GM23338 (cell line): Measurements from ENCODE around the gene HMG20B. TPM values are rescaled to one million over a fixed set of nuclear protein-coding genes. Genes with fewer than 3 reads are reported as not detected.

Source experiments
- ATAC-seq: fragments of 200-7000 bp; cut with Tn5 transposase; 3 replicates; pipeline ENCODE4 v1.9.1; 2020
- DNase-seq: peaks from one replicate; pipeline ENCODE4 v3.0.0-alpha.2; 2015; ENCODE audit warnings: low spot score
- H2AFZ ChIP-seq: fragments of 200-600 bp; sonication (generic); 2 replicates; pipeline ENCODE4 v1.8.0; 2016; ENCODE audit warnings: antibody characterized with exemption, mild to moderate bottlenecking, moderate library complexity
- H3F3A ChIP-seq: fragments of 200-600 bp; sonication (generic); replicated peaks from 2 replicates; pipeline ENCODE4 v1.8.0; 2017; ENCODE audit warnings: antibody characterized with exemption, mixed run types, low read depth
- H3K27ac ChIP-seq: fragments of 200-600 bp; sonication (generic); 2 replicates; pipeline ENCODE4 v1.6.1; 2016; ENCODE audit warnings: low read depth
- H3K27me3 ChIP-seq: fragments of 200-600 bp; sonication (generic); 2 replicates; pipeline ENCODE4 v1.8.0; 2016; ENCODE audit warnings: mild to moderate bottlenecking, mixed run types, moderate library complexity; ENCODE audit not compliant: insufficient read depth
- H3K36me3 ChIP-seq: fragments of 200-600 bp; sonication (generic); 2 replicates; pipeline ENCODE4 v1.8.0; 2016; ENCODE audit warnings: mild to moderate bottlenecking; ENCODE audit not compliant: insufficient read depth
- H3K4me1 ChIP-seq: fragments of 200-600 bp; sonication (generic); 2 replicates; pipeline ENCODE4 v1.8.0; 2016; ENCODE audit warnings: mild to moderate bottlenecking, moderate library complexity; ENCODE audit not compliant: insufficient read depth
- H3K4me2 ChIP-seq: fragments of 200-600 bp; sonication (generic); 2 replicates; pipeline ENCODE4 v1.7.1; 2017; ENCODE audit warnings: mixed run types
- H3K4me3 ChIP-seq: fragments of 200-600 bp; sonication (generic); 2 replicates; pipeline ENCODE4 v1.6.1; 2016; ENCODE audit warnings: mixed run types
- H3K79me2 ChIP-seq: fragments of 200-600 bp; sonication (generic); replicated peaks from 2 replicates; pipeline ENCODE4 v1.8.0; 2017; ENCODE audit warnings: mild to moderate bottlenecking; ENCODE audit not compliant: insufficient read depth
- H3K9me2 ChIP-seq: fragments of 200-600 bp; sonication (generic); 2 replicates; pipeline ENCODE4 v1.8.0; 2017; ENCODE audit not compliant: insufficient read depth
- H4K20me1 ChIP-seq: fragments of 200-600 bp; sonication (generic); replicated peaks from 2 replicates; pipeline ENCODE4 v1.8.0; 2017; ENCODE audit warnings: mild to moderate bottlenecking; ENCODE audit not compliant: insufficient read depth
- H3K27ac Mint-ChIP-seq: 2 replicates; pipeline ENCODE4 v1.8.0; 2020; ENCODE audit warnings: inconsistent platforms, mild to moderate bottlenecking, moderate library complexity, mixed read lengths
- H3K27me3 Mint-ChIP-seq: 3 replicates; pipeline ENCODE4 v1.8.0; 2022; ENCODE audit warnings: low read depth, mild to moderate bottlenecking, moderate library complexity, mixed read lengths, inconsistent platforms; ENCODE audit not compliant: insufficient read depth, poor library complexity
- H3K36me3 Mint-ChIP-seq: 3 replicates; pipeline ENCODE4 v1.8.0; 2021; ENCODE audit warnings: low read depth, mild to moderate bottlenecking, inconsistent platforms, moderate library complexity, mixed read lengths
- H3K4me1 Mint-ChIP-seq: 3 replicates; pipeline ENCODE4 v1.8.0; 2020; ENCODE audit warnings: mild to moderate bottlenecking, inconsistent platforms, mixed read lengths
- H3K4me3 Mint-ChIP-seq: 3 replicates; pipeline ENCODE4 v1.8.0; 2021; ENCODE audit warnings: moderate library complexity, mild to moderate bottlenecking, inconsistent platforms, mixed read lengths
- H3K9me3 Mint-ChIP-seq: 3 replicates; pipeline ENCODE4 v1.8.0; 2020; ENCODE audit warnings: moderate library complexity, mild to moderate bottlenecking, inconsistent platforms, mixed read lengths
- CREB1 ChIP-seq: fragments of 250-450 bp; sonication (Bioruptor Pico); IDR thresholded peaks from 2 replicates; pipeline ENCODE4 v1.5.0; 2020; ENCODE audit warnings: low read depth, mild to moderate bottlenecking, moderate library complexity
- JUNB ChIP-seq: IDR thresholded peaks from one replicate; pipeline ENCODE4 v1.6.1; 2016; ENCODE audit warnings: antibody characterized with exemption; ENCODE audit not compliant: unreplicated experiment
- polyA plus RNA-seq: library from polyadenylated mRNA; unstranded; fragments of >200 nt; fragmentation: Nextera tagmentation; extraction: Ambion mirVana; gene quantifications from 2 replicates; pipeline ENCODE4 v1.2.1, GENCODE V29; 2016
- total RNA-seq: library from RNA; depleted of rRNA; stranded (reverse); fragments of >200 nt; shearing (Covaris generic); gene quantifications from 2 replicates; pipeline ENCODE4 v1.2.3, GENCODE V29; 2014
- TF ChIP-seq, protein P1 (sequence below): fragments of 250-450 bp; sonication (Bioruptor Pico); IDR thresholded peaks from 2 replicates; pipeline ENCODE4 v1.5.0; 2020; ENCODE audit warnings: mild to moderate bottlenecking, moderate library complexity

HMG20B gene
- total and polyA plus RNA-seq, 2 experiments from 2014 or later = 74.1 to 130 TPM

DNA sequence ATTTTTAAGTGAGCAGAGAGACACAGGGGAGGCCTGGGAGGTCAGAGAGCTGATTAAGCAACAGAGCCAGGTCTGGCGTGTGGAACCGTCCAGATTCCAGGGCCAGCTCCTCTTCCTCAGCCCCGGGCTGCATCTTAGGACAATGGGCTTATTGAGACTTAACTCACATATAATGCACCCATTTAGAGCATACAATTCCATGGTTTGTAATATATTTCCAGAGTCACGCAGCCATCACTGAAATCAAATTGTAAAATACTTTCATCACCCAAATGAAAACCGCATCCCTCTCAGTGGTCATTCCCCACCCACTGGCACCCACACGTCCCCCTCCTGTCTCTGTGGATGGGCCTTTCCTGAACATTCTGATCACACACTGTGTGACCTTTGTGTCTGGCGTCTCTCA lies 2.1 kb upstream of the HMG20B start (continued):
- TF ChIP-seq JUNB = no peak
- TF ChIP-seq, protein P1, sequence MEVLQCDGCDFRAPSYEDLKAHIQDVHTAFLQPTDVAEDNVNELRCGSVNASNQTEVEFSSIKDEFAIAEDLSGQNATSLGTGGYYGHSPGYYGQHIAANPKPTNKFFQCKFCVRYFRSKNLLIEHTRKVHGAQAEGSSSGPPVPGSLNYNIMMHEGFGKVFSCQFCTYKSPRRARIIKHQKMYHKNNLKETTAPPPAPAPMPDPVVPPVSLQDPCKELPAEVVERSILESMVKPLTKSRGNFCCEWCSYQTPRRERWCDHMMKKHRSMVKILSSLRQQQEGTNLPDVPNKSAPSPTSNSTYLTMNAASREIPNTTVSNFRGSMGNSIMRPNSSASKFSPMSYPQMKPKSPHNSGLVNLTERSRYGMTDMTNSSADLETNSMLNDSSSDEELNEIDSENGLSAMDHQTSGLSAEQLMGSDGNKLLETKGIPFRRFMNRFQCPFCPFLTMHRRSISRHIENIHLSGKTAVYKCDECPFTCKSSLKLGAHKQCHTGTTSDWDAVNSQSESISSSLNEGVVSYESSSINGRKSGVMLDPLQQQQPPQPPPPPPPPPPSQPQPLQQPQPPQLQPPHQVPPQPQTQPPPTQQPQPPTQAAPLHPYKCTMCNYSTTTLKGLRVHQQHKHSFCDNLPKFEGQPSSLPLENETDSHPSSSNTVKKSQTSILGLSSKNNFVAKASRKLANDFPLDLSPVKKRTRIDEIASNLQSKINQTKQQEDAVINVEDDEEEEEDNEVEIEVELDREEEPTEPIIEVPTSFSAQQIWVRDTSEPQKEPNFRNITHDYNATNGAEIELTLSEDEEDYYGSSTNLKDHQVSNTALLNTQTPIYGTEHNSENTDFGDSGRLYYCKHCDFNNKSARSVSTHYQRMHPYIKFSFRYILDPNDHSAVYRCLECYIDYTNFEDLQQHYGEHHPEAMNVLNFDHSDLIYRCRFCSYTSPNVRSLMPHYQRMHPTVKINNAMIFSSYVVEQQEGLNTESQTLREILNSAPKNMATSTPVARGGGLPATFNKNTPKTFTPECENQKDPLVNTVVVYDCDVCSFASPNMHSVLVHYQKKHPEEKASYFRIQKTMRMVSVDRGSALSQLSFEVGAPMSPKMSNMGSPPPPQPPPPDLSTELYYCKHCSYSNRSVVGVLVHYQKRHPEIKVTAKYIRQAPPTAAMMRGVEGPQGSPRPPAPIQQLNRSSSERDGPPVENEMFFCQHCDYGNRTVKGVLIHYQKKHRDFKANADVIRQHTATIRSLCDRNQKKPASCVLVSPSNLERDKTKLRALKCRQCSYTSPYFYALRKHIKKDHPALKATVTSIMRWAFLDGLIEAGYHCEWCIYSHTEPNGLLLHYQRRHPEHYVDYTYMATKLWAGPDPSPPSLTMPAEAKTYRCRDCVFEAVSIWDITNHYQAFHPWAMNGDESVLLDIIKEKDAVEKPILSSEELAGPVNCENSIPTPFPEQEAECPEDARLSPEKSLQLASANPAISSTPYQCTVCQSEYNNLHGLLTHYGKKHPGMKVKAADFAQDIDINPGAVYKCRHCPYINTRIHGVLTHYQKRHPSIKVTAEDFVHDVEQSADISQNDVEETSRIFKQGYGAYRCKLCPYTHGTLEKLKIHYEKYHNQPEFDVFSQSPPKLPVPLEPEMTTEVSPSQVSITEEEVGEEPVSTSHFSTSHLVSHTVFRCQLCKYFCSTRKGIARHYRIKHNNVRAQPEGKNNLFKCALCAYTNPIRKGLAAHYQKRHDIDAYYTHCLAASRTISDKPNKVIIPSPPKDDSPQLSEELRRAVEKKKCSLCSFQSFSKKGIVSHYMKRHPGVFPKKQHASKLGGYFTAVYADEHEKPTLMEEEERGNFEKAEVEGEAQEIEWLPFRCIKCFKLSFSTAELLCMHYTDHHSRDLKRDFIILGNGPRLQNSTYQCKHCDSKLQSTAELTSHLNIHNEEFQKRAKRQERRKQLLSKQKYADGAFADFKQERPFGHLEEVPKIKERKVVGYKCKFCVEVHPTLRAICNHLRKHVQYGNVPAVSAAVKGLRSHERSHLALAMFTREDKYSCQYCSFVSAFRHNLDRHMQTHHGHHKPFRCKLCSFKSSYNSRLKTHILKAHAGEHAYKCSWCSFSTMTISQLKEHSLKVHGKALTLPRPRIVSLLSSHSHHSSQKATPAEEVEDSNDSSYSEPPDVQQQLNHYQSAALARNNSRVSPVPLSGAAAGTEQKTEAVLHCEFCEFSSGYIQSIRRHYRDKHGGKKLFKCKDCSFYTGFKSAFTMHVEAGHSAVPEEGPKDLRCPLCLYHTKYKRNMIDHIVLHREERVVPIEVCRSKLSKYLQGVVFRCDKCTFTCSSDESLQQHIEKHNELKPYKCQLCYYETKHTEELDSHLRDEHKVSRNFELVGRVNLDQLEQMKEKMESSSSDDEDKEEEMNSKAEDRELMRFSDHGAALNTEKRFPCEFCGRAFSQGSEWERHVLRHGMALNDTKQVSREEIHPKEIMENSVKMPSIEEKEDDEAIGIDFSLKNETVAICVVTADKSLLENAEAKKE (CRISPR knock-in tag) = no peak

DNA sequence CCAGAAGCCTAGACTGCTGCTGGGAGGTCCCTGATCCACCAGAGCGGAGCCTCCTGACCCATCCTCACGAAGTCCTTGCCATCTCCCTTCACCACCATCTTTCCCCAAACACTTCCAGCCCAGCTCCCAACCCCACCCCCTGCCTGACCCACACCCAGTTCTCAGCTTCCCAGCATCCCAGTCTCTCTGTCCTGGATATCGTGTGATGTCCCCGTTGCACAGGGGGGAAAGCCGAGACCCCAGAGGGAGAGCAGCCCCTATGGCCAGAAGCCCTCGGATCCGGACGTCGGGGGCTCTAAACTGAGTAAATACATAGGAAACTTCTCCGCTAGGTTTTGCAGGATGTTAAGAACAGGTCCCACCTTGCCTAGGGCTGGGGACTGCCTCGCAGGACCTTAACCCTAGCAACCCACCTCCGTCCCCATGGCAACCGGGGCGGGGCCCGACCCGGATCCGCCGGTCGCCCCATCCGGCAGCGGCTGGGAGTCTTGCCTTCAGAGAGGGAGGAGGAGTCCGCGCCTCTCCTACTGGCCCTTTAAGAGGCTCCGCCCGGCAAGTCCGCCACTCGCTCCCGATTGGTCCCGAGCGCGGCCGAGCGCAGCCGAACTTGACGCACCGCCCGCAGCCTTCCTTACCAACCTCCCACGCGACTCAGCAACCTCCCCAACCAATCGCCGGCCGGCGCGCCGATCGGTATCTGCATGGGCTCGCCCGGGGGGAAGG lies 451 bp upstream of the HMG20B start:
- Histone ChIP-seq H3K4me3 (peak overlapping the region; percentile 92; the same call in 1 of the 2 replicates), H3F3A (peaks cover 11% of the 10 kb centered on the region), H3K27ac (no peak overlapping the region), H3K36me3 (no peaks in the 10 kb centered on the region), H3K79me2 (no peaks in the 10 kb centered on the region), H3K4me1 (peaks cover 19% of the 10 kb centered on the region), H3K27me3 (no peaks in the 10 kb centered on the region), H3K4me2 (peak overlapping the region; percentile 82), H3K9me2 (no peaks in the 10 kb centered on the region), H2AFZ (no peak overlapping the region), H4K20me1 (peaks cover 6% of the 10 kb centered on the region)
- TF ChIP-seq JUNB = no peak
- peak; percentile 56 for TF ChIP-seq CREB1 (CRISPR knock-in tag)
- H3K4me1 Mint-ChIP-seq = peaks cover 16% of the 10 kb centered on the region
- H3K9me3 Mint-ChIP-seq = no peaks in the 10 kb centered on the region
- H3K4me3 Mint-ChIP-seq = peak overlapping the region; percentile 77
- H3K36me3 Mint-ChIP-seq = peaks cover 12% of the 10 kb centered on the region
- no peak overlapping the region for H3K27ac Mint-ChIP-seq
- ATAC-seq = peak; percentile 71
- DNase-seq = peak; percentile 100
- peaks cover 26% of the 10 kb centered on the region for H3K27me3 Mint-ChIP-seq
